Heart right ventricle (tissue), 16 donors: ENCODE results near the gene NXT1. TPM values are rescaled to one million over a fixed set of nuclear protein-coding genes. Genes with fewer than 3 reads are reported as not detected.
A peak's percentile ranks its signal among the peaks of the same experiment; 100 is the strongest.

Source experiments
- ATAC-seq, 8 donors: fragments of 200-7000 bp; cut with Tn5 transposase; one replicate each; pipeline ENCODE4 v1.9.1; 2020; ENCODE audit warnings: mild to moderate bottlenecking in 8 of 8, moderate library complexity in 8 of 8, moderate number of reproducible peaks in 1 of 8
- DNase-seq, 2 donors: peaks; one replicate each; pipeline ENCODE4 v3.0.0-alpha.2; 2020
- H3K27ac ChIP-seq, 10 donors: fragments of 200-600 bp; sonication (generic) in 2 of 10; one replicate each; pipeline versions ENCODE4 v1.5.0 to v1.8.0; 2020 to 2022; ENCODE audit warnings: mild to moderate bottlenecking in 3 of 10
- H3K27me3 ChIP-seq, 7 donors: fragments of 200-600 bp; one replicate each; pipeline ENCODE4 v1.8.0; 2021 to 2022; ENCODE audit warnings: mild to moderate bottlenecking in 2 of 7
- H3K36me3 ChIP-seq, 9 donors: fragments of 200-600 bp; sonication (generic) in 1 of 9; one replicate each; pipeline versions ENCODE4 v1.5.0 to v1.8.0; 2020 to 2022; ENCODE audit warnings: mild to moderate bottlenecking in 2 of 9
- H3K4me1 ChIP-seq, 9 donors: fragments of 200-600 bp; sonication (generic) in 1 of 9; one replicate each; pipeline versions ENCODE4 v1.5.0 to v1.8.0; 2020 to 2022; ENCODE audit warnings: mild to moderate bottlenecking in 4 of 9
- H3K4me3 ChIP-seq, 10 donors: fragments of 200-600 bp; sonication (generic) in 2 of 10; one replicate each; pipeline versions ENCODE4 v1.5.0 to v1.8.0; 2020 to 2022; ENCODE audit warnings: mild to moderate bottlenecking in 7 of 10, moderate library complexity in 2 of 10
- H3K9me3 ChIP-seq, 11 donors: fragments of 200-600 bp in 10 of 11; sonication (generic) in 2 of 11; one replicate each; pipeline versions ENCODE4 v1.5.0 to v1.8.0; 2013 to 2022; ENCODE audit warnings: mild to moderate bottlenecking in 2 of 11, control low read depth in 1 of 11, moderate library complexity in 1 of 11
- WGBS, 2 donors: extraction: QIAGEN DNeasy Blood & Tissue Kit; methylation state at CpG; one replicate each; pipeline ENCODE4 v1.1.7; 2013; ENCODE audit warnings: inconsistent platforms in 1 of 2; 5-methylcytosine and 5-hydroxymethylcytosine counted together
- intact Hi-C, 10 donors: fragments of 100-400 bp; cut with DNase I; formaldehyde crosslinking; loops; one replicate each; pipeline versions ENCODE4 v1.11.1 to v1.14.2; 2022
- polyA plus RNA-seq, 2 donors: library from polyadenylated mRNA; stranded (reverse); fragments of 200-250 nt; gene quantifications; one replicate each; pipeline ENCODE4 v1.2.3, GENCODE V29; 2013
- total RNA-seq, 10 donors: library from RNA; stranded (reverse); fragmentation: NEBNext Ultra II Directional in 3 of 10; extraction: Animal tissue kit (Norgen Biotek cat#: 25700) in 3 of 10; gene quantifications; one replicate each; pipeline versions ENCODE4 v1.2.1 to v1.2.4, GENCODE V29; 2021 to 2023
- TF ChIP-seq, protein P1 (sequence below), 9 donors: fragments of 200-600 bp; sonication (generic) in 2 of 9; IDR thresholded peaks; one replicate each; pipeline versions ENCODE4 v1.5.0 to v1.8.0; 2021 to 2022; ENCODE audit warnings: antibody characterized with exemption in 9 of 9, mild to moderate bottlenecking in 5 of 9, moderate library complexity in 1 of 9
- donor health status: Arrhythmogenic right ventricular cardiomyopathy.
- donor health status: ischemic (EF 13 %, LVEDD 7.1; RV severe dilation, severe dysfunction).
- donor health status: healthy with polysubstance abuse.
- donor health status: DM: no; HTN: yes; CAD: no.
- donor health status: DM: no; HTN: no; CAD: no.
- donor health status: ischemic (EF 25% LVEDD 6.9; RV normal size, moderate dysfunction).
- donor health status: ischemic (EF 25% LVEDD 5.7; RV mildly dilated, moderate dysfunction).
- donor health status: healthy.
- donor health status: DM: yes; HTN: yes; CAD: no.
- donor health status: Ischemic cardiomyopathy.
- donor health status: ischemic (EF 35%, LVEDD 5.7; RV mildly dilated, moderate dysfunction).
- donor health status: nonischemic (EF 11% LVEDD 7.7; RV severe dilation, severe dysfunction).
- donor health status: DM: yes; HTN: yes; CAD: no.
- donor health status: PGD.
- donor health status: ischemic (EF 29% LVEDD 5.4; RV normal size, mild dysfunction).
- donor health status: nonischemic (EF 23%, LVEDD 6.1; RV moderate dilation, normal function).

The NXT1 gene
- total and polyA plus RNA-seq, 12 donors = 4.5 to 21.3 (median 6.6) TPM

DNA sequence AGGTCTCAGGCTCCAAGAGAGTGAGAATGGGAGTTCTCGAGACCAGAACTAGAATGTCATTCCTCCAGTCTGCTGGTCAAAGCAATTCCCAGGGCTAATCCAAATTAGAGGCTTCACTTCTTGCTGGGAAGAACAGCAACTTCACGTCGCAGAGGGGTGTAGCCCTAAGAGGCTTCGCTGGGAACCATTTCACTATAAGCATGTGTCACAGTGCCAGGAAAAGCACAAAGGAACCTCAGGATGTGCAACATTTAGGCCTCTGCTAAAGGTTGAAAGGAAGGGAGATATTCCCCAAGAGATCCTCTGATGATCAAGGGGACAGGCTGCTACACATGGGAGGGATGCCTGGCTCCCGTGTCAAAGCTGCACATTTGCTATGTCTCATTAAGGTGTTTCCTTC lies 35.9 kb upstream of the NXT1 start:
- Histone ChIP-seq H3K36me3 (no peaks in the 10 kb centered on the region), H3K4me1 (peaks cover 0 to 29% (median 0%) of the 10 kb centered on the region in 9 donors), H3K27ac (peak overlapping the region in 3 of 10 donors; percentile 7 to 48 (median 33)), H3K9me3 (peaks cover 0 to 3% (median 0%) of the 10 kb centered on the region in 11 donors), H3K27me3 (peaks cover 0 to 3% (median 0%) of the 10 kb centered on the region in 7 donors), H3K4me3 (no peak overlapping the region)
- intact Hi-C loops = loop anchor here in 1 of 10 donors (10.0 kb wide), 1 partner anchor 60 kb away; no protein-coding TSS in a partner anchor
- WGBS, 2 donors = 74 to 84% methylated on average over 5 of the region's 5 CpGs
- DNase-seq (no peak), ATAC-seq (peak in 3 of 8 donors; percentile 24 to 47 (median 26))
- TF ChIP-seq, protein P1, sequence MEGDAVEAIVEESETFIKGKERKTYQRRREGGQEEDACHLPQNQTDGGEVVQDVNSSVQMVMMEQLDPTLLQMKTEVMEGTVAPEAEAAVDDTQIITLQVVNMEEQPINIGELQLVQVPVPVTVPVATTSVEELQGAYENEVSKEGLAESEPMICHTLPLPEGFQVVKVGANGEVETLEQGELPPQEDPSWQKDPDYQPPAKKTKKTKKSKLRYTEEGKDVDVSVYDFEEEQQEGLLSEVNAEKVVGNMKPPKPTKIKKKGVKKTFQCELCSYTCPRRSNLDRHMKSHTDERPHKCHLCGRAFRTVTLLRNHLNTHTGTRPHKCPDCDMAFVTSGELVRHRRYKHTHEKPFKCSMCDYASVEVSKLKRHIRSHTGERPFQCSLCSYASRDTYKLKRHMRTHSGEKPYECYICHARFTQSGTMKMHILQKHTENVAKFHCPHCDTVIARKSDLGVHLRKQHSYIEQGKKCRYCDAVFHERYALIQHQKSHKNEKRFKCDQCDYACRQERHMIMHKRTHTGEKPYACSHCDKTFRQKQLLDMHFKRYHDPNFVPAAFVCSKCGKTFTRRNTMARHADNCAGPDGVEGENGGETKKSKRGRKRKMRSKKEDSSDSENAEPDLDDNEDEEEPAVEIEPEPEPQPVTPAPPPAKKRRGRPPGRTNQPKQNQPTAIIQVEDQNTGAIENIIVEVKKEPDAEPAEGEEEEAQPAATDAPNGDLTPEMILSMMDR (IDR thresholded peaks at IDR 0.05) = no peak

- TF ChIP-seq, protein P1 (IDR thresholded peaks at IDR 0.05) = no peak
- Histone ChIP-seq H3K27me3 (peaks cover 0 to 3% (median 0%) of the 10 kb centered on the region in 7 donors), H3K4me1 (peaks cover 0 to 29% (median 0%) of the 10 kb centered on the region in 9 donors), H3K9me3 (peaks cover 0 to 3% (median 0%) of the 10 kb centered on the region in 11 donors), H3K4me3 (no peak overlapping the region), H3K36me3 (no peaks in the 10 kb centered on the region), H3K27ac (peak overlapping the region in 1 of 10 donors; percentile 48)
- DNase-seq (no peak), ATAC-seq (peak; percentile 30 to 86 (median 64))
- whole genome bisulfite sequencing, 2 donors = 53 to 65% methylated on average over 9 of the region's 9 CpGs
- intact Hi-C loops = loop anchor here in 1 of 10 donors (10.0 kb wide), 1 partner anchor 60 kb away; no protein-coding TSS in a partner anchor
These were observed 35.5 kb upstream of the NXT1 start for GRCh38 chr20:23315099-23315498.

GRCh38 chr20:23316626-23317025 lies 34.0 kb upstream of the NXT1 start:
- Histone ChIP-seq H3K36me3 (no peaks in the 10 kb centered on the region), H3K9me3 (peaks cover 0 to 3% (median 0%) of the 10 kb centered on the region in 11 donors), H3K27ac (no peak overlapping the region), H3K27me3 (peaks cover 0 to 8% (median 0%) of the 10 kb centered on the region in 7 donors), H3K4me3 (no peak overlapping the region), H3K4me1 (peaks cover 0 to 29% (median 0%) of the 10 kb centered on the region in 9 donors)
- whole genome bisulfite sequencing, 2 donors = 96 to 97% methylated on average over 3 of the region's 3 CpGs
- ATAC-seq = no peak
- no peak for DNase-seq
- TF ChIP-seq, protein P1 (IDR thresholded peaks at IDR 0.05) = no peak
- intact Hi-C loops = loop anchor here in 1 of 10 donors (10.0 kb wide), 1 partner anchor 62 kb away; no protein-coding TSS in a partner anchor

GRCh38 chr20:23317081-23317480 lies 33.5 kb upstream of the NXT1 start:
- Histone ChIP-seq H3K27ac (no peak overlapping the region), H3K4me3 (no peak overlapping the region), H3K36me3 (no peaks in the 10 kb centered on the region), H3K27me3 (peaks cover 0 to 8% (median 0%) of the 10 kb centered on the region in 7 donors), H3K9me3 (peaks cover 0 to 3% (median 0%) of the 10 kb centered on the region in 11 donors), H3K4me1 (peaks cover 0 to 26% (median 0%) of the 10 kb centered on the region in 9 donors)
- ATAC-seq (no peak), DNase-seq (no peak)
- 89 to 91% methylated on average over 5 of the region's 5 CpGs for WGBS, 2 donors
- TF ChIP-seq, protein P1 (IDR thresholded peaks at IDR 0.05) = no peak
- intact Hi-C loops = loop anchor here in 1 of 10 donors (10.0 kb wide), 1 partner anchor 62 kb away; no protein-coding TSS in a partner anchor
